GM19099 (cell line): ENCODE data around the gene TMEM52.

Source experiments
- POLR2A ChIP-seq: IDR thresholded peaks from 3 replicates; pipeline ENCODE4 v1.6.1; 2011; ENCODE audit warnings: low read depth; ENCODE audit not compliant: insufficient read length; ENCODE audit errors: extremely low read depth

TMEM52 gene

DNA sequence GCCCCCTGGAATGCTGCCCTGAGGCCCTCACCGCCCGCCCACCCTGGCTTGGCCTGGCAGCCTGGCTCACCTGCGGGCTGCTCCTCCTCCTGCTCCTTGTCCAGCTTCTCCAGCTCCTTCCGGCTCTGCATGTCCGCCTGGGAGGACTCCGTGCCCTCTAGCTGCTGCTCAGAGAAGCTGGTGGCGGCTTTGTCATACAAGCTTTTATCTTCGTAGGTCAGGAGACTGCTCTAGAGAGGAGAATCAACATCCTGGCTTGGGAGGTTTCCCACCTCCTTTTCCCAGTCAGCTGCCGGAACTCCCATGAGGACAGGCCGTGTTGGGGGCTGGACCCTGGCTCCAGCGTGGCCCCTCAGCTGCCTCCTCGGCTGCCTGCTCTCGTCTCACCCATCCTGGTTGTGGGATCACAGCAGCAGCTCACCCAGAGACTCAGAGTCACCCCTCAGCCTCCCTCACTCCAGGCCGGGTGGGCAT is 36.6 kb upstream of the TMEM52 start:
- no peak for TF ChIP-seq POLR2A

DNA sequence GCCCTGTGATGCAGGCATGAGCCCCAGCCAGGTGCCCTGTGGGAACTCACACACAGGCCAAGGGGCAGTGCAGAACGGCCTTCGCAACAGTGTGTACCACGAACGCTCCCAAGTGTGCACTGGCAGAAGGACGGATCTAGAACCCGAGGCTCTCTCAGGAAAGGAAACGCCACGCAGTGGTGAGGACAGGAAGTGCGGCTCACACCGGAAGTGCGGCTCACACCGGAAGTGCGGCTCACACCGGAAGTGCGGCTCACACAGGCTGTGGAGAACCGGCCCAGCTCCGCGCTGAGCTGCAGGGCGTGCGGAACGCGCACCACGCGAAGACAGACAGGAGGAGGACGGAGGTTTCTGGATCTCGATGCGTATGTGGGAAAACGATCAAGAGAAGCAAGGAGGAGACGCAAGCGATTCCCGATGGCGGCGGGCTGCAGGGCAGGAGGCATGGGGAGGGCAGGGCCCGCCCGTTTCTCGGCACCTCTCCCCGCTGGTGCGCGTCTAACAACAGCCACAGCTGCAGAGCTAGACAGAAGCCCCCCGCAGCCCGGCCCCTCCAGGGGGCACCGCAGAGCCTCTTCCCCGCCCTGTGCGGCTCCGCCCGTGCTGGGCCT is 35.9 kb upstream of the TMEM52 start:
- no peak for TF ChIP-seq POLR2A

DNA sequence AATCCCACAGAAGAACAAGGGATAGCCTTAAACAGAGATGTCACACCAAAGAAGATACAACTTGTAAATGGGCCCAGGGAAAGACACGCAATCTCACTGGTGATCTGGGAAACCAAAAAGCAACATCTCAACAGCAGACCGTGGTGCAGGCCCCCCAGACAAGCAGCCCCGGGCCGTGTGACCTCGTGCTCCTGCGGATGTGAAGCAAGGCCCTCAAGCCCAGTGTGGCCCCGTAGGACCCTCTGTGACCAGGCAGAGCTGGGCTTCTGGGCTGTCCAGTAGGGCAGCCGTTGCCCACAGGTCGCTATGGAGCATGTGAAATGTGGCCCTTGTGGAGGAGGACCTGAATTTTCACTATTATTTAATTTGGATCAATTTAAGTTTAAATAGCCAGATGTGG is 34.9 kb upstream of the TMEM52 start:
- no peak for TF ChIP-seq POLR2A

DNA sequence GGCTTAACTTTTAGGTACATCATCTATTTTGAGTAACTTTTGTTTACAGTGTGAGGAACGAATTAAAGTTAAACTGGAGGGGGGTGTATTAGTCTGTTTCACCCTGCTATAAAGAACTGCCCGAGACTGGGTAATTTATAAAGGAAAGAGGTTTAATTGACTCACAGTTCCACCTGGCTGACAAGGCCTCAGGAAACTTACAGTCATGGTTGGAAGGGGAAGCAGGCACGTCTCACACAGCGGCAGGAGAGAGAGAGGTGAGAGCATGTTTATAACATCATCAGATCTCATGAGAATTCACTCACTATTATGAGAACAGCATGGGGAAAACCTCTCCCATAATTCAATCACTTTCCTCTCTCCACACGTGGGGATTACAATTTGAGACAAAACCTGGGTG is 31.9 kb upstream of the TMEM52 start:
- TF ChIP-seq POLR2A: no peak

DNA sequence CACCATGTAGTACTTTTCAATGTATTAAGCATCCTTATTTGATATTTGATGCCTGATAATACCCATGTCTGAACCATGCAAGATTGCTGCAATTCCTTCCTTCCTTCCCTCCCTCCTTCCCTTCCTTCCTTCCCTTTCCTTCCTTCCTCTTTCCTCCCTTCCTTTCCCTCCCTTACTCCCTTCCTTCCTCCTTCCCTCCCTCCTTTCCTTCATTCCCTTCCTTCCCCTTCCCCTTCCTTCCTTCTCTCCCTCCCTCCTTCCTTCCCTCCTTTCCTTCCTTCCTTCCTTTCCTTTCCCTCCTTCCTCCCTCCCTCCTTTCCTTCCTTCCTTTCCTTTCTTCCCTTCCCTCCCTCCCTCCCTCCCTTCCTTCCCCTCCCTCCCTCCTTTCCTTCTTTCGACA is 29.7 kb upstream of the TMEM52 start:
- no peak for TF ChIP-seq POLR2A

DNA sequence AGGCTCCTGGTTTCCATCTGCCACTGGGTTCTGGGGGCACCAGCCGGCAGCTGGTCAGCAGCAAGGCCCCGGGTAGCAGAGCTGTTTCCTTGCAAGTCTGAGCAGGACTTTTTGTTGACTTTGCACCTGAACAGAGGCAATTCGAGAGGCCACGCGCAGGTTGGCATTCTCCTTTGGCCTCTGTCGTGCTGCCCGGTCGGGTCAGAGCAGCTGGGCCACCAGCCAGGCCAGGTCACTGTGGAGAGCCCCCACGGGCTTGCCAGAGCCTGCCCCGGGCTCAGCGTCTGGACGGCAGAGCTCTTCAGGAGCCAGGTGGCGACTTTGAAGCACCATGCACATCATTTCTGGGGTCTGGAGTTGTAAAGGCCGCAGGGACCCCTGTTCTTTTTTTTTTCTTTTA is 28.4 kb upstream of the TMEM52 start:
- no peak for TF ChIP-seq POLR2A

DNA sequence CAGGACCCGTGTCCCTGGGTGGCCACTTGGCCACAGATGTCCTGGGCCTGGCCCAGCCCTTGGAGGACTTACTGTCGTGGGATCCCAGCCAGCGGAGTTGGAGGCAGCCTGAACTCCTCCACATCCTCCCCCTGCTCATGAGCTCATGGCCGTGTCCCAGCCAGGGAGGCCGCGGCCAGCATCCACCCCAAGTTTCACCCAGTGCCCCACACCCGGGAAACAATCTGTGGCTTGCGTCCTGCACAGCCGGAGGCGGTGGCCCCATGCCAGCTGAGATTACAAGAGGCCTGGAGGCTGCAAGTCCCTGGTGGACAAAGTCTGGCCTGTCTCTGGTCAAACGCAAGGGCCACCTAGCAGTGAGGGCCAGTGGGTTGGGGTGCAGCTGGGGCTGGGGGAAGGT is 27.5 kb upstream of the TMEM52 start:
- TF ChIP-seq POLR2A: no peak

DNA sequence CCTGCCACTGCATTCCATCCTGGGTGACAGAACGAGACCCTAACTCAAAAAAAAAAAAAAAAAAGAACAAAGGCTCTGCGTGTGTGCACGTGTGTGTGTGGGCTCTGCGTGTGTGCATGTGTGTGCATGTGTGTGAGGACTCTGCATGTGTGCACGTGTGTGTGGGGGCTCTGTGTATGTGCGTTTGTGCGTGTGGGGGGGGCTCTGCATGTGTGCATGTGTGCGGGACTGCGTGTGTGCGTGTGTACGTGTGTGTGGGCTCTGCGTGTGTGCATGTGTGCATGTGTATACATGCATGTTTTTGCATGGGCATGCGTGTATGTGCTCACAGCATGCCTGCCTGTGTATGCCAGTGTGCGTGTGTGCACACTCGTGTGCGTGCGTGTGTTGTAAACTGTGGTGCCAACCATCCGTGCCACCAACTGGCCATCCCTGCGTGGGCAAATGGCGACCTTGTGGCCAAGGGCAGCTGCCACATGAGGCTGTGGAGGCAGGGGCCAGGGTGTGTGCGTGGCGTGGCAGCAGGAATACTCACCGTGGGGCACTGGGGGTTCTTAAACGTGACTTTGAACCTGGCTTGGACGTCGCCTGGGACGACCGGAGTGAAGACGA is 26.8 kb upstream of the TMEM52 start:
- no peak for TF ChIP-seq POLR2A

DNA sequence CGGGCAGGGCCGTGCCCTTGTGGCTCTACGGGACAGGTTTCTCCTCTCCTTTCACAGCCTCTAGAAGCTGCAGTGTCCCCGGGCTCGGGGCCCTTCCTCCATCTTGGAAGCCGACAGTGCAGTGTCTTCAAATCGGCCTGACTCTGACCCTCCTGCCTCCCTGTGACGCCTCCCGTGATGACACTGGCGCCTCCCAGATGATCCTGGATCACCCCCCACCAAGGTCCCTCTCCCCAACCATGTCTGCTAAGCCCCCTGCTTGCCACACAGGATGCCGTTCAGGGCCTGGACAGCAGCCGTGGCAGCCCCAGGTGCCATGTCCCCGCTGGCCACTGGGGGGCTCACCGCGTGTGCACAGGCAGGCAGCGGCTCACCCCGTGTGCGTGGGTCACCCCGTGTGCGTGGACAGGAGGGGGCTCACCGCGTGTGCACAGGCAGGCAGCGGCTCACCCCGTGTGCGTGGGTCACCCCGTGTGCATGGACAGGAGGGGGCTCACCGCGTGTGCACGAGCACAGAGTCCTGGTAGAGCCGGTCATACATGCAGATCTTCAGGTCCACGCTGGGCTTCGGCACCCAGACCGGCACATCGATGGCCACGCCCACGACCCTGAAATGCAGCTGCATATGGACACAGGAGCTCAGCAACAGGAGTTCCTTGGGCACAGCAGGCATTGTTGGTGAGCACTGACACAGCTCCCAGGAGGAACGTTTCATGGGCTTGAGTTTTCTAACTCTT is 24.9 kb upstream of the TMEM52 start:
- TF ChIP-seq POLR2A: no peak

DNA sequence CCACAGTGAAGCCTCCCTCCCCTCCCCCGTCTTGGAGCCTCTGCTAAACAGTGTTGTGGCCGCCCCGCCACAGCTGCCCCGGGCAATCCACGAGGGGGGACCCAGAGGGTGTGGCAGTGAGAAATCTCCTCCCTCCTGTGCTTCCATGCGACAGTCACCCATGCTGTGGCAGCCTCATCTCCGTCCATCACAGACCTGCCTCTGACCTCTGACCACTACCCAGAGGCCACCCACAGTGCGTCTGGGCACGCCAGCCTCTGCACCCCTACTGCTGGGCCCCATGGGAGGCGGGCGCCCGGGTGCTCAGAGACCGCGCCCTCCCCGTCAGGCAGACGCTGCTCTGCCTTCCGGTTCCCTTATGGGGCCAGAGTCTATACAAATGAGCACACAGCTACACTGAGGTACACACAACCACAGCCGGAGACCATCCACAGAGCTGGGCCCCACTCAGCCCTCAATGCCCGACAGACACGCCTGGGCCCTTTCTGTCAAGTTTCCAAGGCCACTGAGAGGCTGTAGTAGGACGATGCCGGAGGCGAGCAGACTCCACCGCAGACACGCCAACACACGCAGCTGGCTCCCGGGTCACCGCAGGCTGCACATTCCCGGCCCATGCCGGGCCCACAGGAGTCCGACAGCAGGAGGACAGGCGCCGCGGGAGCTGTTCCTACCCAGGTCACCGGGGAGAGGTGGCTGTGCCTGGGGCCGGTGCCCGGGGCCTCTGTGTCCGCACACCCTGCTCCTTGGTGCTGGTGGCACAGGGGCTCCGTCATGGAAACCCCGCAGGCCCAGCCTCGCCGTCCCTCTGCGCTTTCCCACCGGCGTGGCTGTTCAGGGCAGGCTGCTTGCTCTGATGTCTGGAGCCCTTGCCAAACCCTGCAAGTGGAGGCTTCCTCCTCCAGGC is 23.9 kb upstream of the TMEM52 start:
- no peak for TF ChIP-seq POLR2A

DNA sequence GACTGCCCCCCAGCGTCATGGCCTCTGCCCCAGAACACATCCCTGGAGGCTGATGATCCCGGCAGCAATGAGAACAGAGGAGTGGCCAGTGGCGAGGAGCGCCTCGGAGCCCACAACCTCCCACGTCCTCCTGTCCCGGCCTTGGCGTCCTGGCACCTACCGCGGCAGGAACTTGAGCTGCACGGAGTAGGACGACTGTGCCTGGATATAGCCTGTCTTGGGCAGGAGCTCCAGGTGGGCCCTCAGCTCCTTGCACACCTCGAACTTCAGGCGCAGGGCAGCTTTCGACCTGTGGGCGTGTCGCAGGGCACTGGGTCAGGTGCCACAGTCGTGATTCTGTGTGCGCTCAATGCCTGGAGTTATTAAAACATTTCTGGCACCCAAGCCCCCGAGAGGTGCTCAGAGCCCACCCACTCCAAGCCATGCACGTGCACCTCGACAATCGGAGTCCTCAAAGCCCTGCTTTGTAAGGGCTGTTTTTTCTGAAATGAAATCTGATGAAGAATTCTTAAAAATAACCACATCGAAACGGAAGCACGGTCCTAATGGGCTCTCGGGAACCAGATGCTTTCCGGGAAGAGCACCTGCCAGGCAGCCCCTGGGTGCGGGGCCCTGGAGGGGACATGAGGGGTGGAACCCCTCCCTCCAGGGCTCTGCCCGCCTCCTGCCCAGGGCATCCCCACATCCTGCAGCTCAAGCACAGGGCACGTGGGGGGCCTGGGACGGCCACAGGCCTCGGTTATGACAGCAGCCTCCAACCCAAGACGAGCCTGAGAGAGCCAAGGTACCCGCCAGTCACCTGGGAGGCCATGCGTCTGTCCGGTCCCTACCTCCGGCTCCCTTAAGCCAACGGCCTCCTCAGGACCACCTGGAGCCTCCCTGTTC is 23.0 kb upstream of the TMEM52 start:
- TF ChIP-seq POLR2A: no peak

DNA sequence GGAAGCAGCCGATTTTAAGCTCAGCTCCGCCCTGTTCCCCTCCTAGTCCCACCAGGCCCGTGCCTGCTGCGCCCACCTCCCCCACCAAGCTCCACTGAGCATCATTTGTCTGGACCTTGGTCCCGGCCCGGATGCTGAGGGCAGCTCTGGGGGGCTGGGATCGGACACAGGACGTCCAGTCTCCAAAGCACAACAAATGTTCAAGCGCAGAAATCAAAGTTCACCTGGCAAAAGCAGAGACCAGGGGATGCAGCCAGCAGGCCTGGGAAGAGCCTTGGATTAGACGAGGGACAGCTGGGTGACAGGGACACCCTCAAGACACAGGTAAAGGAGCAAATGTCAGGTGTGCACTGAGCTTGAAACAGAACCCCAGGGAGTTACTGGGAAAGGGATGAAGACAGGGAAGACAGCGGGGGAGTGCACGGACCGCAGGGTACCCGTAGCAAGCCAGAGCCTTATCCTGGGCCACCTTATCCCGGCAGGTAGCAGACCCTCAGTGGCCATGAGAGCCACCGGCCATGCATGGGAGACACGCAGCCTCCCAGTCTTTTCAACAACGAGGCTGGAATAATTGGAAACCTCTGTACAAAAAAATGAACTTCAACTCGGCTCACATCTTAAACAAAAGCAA is 22.2 kb upstream of the TMEM52 start:
- TF ChIP-seq POLR2A: no peak

DNA sequence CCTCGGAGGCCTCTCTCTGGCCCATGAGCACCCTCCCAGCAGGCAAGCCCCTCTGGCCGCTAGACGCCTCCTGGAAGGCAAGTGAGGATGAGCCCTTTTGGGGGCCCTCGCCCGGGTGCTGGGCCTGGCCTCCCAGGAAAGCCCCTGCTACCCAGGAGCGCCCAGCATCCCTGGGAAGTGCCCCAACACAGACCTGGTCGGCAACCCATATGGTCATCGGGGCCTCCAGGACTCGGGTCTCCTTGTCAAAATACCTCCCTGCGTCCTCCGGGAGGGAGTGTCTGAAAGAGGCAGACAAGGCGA is 21.0 kb upstream of the TMEM52 start:
- TF ChIP-seq POLR2A: no peak
